CD4-positive, alpha-beta T cell treated with Interferon alpha-2 for 1 hour (primary cell): ENCODE results near the gene MSANTD1.

Experiments used
- DNase-seq, 2 donors: peaks; one replicate each; pipeline ENCODE4 v3.0.0-alpha.2; 2020 to 2022

MSANTD1 gene

GRCh38 chr4:3234171-3235029, 14.6 kb upstream of the MSANTD1 start:
- DNase-seq, result no peak

DNA sequence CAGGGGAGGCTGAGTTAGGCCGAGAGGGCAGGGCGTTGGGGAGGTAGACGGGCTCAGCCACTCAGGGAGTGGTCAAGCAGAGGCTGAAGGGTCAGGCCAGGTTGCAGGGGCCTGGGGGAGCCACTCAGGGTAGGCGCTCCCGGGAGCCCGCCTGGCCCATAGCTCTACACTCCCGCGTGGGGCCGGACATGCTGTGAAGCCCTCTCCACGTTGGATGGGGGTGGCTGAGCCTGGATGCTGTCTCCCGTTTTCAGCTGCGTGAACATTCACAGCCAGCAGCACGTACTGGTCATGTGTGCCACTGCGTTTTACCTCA, 14.0 kb upstream of the MSANTD1 start:
- no peak for DNase-seq

DNA sequence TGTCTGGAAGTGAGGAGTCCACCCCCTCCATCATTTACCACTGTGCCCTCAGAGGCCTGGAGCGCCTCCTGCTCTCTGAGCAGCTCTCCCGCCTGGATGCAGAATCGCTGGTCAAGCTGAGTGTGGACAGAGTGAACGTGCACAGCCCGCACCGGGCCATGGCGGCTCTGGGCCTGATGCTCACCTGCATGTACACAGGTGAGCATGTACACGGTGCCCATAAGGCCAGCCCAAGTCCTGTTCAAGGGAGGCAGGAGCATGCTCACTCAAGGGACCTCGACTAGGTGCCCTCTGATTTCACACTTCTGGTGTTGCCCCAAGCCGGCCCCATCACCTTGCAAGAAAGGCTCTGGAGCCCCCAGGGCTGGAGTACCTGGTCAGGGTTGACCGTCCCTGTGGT, 13.4 kb upstream of the MSANTD1 start:
- no peak for DNase-seq

GRCh38 chr4:3236326-3236878, 12.6 kb upstream of the MSANTD1 start:
- DNase-seq, result no peak

DNA sequence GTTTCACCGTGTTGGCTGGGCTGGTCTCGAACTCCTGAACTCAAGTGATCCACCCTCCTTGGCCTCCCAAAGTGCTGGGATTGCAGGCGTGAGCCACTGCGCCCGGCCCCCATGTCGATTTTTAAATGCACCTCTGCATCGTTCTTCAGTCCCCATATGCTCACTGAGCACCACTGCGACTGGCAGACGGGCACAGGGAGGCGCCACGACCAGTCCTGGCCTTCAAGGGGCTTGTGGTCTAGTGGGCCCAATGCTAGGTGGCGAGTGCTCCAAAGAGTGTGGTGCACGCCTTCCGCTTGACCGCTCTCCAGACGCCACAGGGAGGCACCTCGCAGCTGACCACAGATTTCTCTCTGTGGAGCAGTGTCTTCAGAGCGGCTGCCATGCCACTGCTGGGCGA, 11.7 kb upstream of the MSANTD1 start:
- no peak for DNase-seq

- DNase-seq, result no peak
Observed at GRCh38 chr4:3237712-3238560, 11.0 kb upstream of the MSANTD1 start.

GRCh38 chr4:3238721-3239120, 10.2 kb upstream of the MSANTD1 start:
- no peak for DNase-seq

GRCh38 chr4:3239303-3239702, 9.7 kb upstream of the MSANTD1 start:
- DNase-seq, result no peak

DNA sequence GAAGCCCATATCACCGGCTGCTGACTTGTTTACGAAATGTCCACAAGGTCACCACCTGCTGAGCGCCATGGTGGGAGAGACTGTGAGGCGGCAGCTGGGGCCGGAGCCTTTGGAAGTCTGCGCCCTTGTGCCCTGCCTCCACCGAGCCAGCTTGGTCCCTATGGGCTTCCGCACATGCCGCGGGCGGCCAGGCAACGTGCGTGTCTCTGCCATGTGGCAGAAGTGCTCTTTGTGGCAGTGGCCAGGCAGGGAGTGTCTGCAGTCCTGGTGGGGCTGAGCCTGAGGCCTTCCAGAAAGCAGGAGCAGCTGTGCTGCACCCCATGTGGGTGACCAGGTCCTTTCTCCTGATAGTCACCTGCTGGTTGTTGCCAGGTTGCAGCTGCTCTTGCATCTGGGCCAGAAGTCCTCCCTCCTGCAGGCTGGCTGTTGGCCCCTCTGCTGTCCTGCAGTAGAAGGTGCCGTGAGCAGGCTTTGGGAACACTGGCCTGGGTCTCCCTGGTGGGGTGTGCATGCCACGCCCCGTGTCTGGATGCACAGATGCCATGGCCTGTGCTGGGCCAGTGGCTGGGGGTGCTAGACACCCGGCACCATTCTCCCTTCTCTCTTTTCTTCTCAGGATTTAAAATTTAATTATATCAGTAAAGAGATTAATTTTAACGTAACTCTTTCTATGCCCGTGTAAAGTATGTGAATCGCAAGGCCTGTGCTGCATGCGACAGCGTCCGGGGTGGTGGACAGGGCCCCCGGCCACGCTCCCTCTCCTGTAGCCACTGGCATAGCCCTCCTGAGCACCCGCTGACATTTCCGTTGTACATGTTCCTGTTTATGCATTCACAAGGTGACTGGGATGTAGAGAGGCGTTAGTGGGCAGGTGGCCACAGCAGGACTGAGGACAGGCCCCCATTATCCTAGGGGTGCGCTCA, 8.7 kb upstream of the MSANTD1 start:
- no peak for DNase-seq

- no peak for DNase-seq
Observed at GRCh38 chr4:3240936-3241522, 7.9 kb upstream of the MSANTD1 start.

DNA sequence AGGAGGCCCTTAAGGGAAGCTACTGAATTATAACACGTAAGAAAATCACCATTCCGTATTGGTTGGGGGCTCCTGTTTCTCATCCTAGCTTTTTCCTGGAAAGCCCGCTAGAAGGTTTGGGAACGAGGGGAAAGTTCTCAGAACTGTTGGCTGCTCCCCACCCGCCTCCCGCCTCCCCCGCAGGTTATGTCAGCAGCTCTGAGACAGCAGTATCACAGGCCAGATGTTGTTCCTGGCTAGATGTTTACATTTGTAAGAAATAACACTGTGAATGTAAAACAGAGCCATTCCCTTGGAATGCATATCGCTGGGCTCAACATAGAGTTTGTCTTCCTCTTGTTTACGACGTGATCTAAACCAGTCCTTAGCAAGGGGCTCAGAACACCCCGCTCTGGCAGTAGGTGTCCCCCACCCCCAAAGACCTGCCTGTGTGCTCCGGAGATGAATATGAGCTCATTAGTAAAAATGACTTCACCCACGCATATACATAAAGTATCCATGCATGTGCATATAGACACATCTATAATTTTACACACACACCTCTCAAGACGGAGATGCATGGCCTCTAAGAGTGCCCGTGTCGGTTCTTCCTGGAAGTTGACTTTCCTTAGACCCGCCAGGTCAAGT, 6.9 kb upstream of the MSANTD1 start:
- DNase-seq, result no peak

DNA sequence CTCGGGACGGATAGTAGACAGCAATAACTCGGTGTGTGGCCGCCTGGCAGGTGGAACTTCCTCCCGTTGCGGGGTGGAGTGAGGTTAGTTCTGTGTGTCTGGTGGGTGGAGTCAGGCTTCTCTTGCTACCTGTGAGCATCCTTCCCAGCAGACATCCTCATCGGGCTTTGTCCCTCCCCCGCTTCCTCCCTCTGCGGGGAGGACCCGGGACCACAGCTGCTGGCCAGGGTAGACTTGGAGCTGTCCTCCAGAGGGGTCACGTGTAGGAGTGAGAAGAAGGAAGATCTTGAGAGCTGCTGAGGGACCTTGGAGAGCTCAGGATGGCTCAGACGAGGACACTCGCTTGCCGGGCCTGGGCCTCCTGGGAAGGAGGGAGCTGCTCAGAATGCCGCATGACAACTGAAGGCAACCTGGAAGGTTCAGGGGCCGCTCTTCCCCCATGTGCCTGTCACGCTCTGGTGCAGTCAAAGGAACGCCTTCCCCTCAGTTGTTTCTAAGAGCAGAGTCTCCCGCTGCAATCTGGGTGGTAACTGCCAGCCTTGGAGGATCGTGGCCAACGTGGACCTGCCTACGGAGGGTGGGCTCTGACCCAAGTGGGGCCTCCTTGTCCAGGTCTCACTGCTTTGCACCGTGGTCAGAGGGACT, 5.7 kb upstream of the MSANTD1 start:
- no peak for DNase-seq

GRCh38 chr4:3244002-3244401, 5.0 kb upstream of the MSANTD1 start:
- no peak for DNase-seq

- DNase-seq, result no peak
Observed at GRCh38 chr4:3244747-3245146, 4.2 kb upstream of the MSANTD1 start.

DNA sequence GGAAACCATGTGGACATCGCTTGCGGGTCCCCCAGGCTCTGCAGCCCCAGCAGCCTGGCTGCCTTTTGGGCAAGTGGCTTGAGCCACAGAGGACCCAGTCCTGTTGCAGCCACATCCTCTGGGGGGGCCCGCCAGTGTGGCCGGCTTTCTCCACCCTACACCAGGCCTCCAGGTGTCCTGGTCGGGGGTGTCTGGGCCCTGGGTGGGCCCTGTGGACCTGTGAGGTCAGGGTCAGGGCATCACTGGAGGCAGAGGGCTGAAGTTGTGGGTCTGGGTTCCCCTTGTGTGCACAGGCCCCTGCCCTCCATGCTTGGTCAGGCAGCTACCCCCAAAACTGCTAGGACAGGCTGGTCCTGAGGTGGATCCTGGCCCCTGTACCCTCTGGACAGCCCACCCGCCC, 3.3 kb upstream of the MSANTD1 start:
- no peak for DNase-seq

GRCh38 chr4:3246458-3247398, 2.2 kb upstream of the MSANTD1 start:
- no peak for DNase-seq

DNA sequence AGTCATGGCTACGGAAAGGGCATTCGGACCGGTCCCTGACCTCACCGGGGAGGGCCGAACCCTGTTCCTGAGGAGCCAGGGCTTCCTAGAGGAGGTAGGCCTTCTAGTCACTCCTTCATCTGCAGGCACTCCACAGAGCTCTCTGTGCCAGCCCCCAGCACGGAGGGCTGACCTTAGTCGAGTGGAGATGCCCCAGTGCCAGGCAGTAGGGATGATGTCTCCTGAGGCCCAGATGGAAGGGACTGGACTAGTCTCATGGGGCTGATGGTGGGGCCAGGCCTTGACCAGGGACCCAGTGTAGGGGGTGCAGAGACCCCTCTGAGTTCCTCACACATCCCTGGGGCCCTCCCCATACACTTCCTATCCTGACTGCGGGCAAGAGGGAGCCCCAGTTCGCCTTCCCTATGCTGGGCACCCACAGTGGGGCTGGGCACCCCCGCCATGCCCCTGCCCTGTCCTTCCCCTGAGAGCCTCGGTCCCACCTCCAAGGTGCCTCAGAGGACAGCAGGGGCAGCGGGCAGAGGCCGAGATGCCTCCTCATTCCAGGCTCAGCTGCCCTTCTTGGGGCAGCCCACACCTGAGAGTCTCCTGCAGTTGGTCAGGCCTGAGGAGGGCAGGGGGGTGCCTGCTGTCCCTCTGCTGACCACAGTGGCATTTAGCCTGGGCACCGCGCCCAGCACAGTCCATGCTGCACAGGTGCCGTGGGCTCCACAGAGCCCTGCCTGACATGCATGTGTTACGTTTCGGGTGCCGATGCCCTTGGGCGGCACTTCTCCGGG, 1.4 kb upstream of the MSANTD1 start:
- DNase-seq, result no peak

- no peak for DNase-seq
Observed at GRCh38 chr4:3248178-3248480, 830 bp upstream of the MSANTD1 start.

GRCh38 chr4:3249711-3250437, 915 bp downstream of the MSANTD1 start:
- no peak for DNase-seq
